CD8-positive, alpha-beta memory T cell (primary cell): ENCODE results near the gene SLC25A29. TPM values are rescaled to one million over a fixed set of nuclear protein-coding genes. Genes with fewer than 3 reads are reported as not detected.

Experiments used
- CTCF ChIA-PET: fragments of 350-600 bp; sonication (Branson Sonifier 250); formaldehyde crosslinking; loops from one replicate; lab custom pipeline; 2021; ENCODE audit warnings: antibody characterized with exemption; lab: Charles Lee
- POLR2A ChIA-PET: fragments of 350-600 bp; sonication (Branson Sonifier 250); formaldehyde crosslinking; loops from one replicate; lab custom pipeline; 2021; ENCODE audit warnings: antibody characterized with exemption; lab: Charles Lee
- DNase-seq, 5 donors: peaks; one replicate each; pipeline versions ENCODE4 v3.0.0 to v3.0.0-alpha.2; 2020 to 2022; ENCODE audit warnings: mixed read lengths in 1 of 5
- H3K27ac ChIP-seq: one replicate; pipeline ENCODE4 v1.7.0; 2013; ENCODE audit warnings: low read depth, mild to moderate bottlenecking, low read length, moderate library complexity
- H3K27me3 ChIP-seq: 2 replicates; pipeline ENCODE4 v1.7.0; 2013; ENCODE audit warnings: low read length, mild to moderate bottlenecking; ENCODE audit not compliant: insufficient read depth, poor library complexity, severe bottlenecking
- H3K36me3 ChIP-seq: 2 replicates; pipeline ENCODE4 v1.7.0; 2013; ENCODE audit warnings: mild to moderate bottlenecking, low read length, moderate library complexity; ENCODE audit not compliant: insufficient read depth
- H3K4me1 ChIP-seq: 2 replicates; pipeline ENCODE4 v1.7.0; 2013; ENCODE audit warnings: mild to moderate bottlenecking, low read length, moderate library complexity; ENCODE audit not compliant: insufficient read depth
- H3K4me3 ChIP-seq: 2 replicates; pipeline ENCODE4 v1.7.0; 2013; ENCODE audit warnings: mild to moderate bottlenecking, low read length
- H3K9me3 ChIP-seq: 2 replicates; pipeline ENCODE4 v1.7.0; 2013; ENCODE audit warnings: mild to moderate bottlenecking, low read length
- H3K27ac Mint-ChIP-seq, 8 donors: one replicate each; pipeline ENCODE4 v1.8.0; 2020 to 2021; ENCODE audit warnings: mixed read lengths in 8 of 8, mild to moderate bottlenecking in 6 of 8, inconsistent platforms in 3 of 8, moderate library complexity in 3 of 8
- H3K27me3 Mint-ChIP-seq, 2 donors: one replicate each; pipeline ENCODE4 v1.8.0; 2020 to 2021; ENCODE audit warnings: mixed read lengths in 2 of 2, mild to moderate bottlenecking in 1 of 2, moderate library complexity in 1 of 2
- H3K36me3 Mint-ChIP-seq, 3 donors: one replicate each; pipeline ENCODE4 v1.8.0; 2020 to 2021; ENCODE audit warnings: mixed read lengths in 3 of 3, inconsistent platforms in 1 of 3, mild to moderate bottlenecking in 1 of 3
- H3K4me1 Mint-ChIP-seq, 3 donors: one replicate each; pipeline ENCODE4 v1.8.0; 2020 to 2021; ENCODE audit warnings: mixed read lengths in 3 of 3, inconsistent platforms in 1 of 3, mild to moderate bottlenecking in 1 of 3
- H3K4me3 Mint-ChIP-seq, 7 donors: one replicate each; pipeline ENCODE4 v1.8.0; 2020 to 2021; ENCODE audit warnings: mixed read lengths in 7 of 7, mild to moderate bottlenecking in 6 of 7, moderate library complexity in 4 of 7, inconsistent platforms in 2 of 7
- H3K9me3 Mint-ChIP-seq, 5 donors: one replicate each; pipeline ENCODE4 v1.8.0; 2020 to 2022; ENCODE audit warnings: mixed read lengths in 5 of 5, mild to moderate bottlenecking in 3 of 5, moderate library complexity in 2 of 5, inconsistent platforms in 1 of 5
- polyA plus RNA-seq: library from polyadenylated mRNA; unstranded; fragments of 300-500 nt; fragmentation: Illumina TruSeq; gene quantifications from one replicate; pipeline ENCODE4 v1.2.3, GENCODE V29; 2021
- total RNA-seq, 2 experiments: library from RNA; stranded (reverse); gene quantifications; one replicate each; pipeline ENCODE4 v1.2.3, GENCODE V29; 2021

Gene SLC25A29
- total and polyA plus RNA-seq, 3 experiments from 2014 or later: 7.0 to 10.5 (median 10.4) TPM

DNA sequence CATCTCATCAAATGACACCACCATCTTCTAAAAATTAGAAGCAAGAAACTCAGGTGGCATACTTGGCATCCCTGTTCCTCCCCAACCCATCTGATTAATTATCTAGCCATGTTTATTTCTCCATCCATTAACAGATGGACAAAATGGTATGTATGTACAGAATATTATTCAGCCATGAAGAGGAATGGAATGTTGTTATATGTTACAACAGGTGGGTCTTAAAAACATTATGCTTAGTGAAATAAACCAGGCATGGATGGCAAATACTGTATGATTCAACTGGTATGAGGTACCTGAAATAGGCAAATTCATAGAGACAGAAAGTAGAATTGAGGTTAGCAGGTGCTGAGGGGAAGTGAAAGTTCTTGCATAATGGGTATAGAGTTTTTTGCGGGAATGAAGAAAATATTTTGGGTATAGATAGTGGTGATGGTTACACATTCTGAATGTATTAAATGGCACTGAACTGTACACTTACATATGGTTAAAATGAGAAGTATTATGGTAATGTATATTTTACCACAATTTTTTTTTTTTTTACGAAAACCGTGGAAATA, 49.8 kb downstream of the SLC25A29 start:
- ChIA-PET POLR2A (no interaction called here), CTCF (interaction anchor here (1.3 to 1.5 kb wide), 2 partner anchors 16 to 29 kb away, joined by 3 read pairs; no protein-coding TSS in a partner anchor)
- no peak overlapping the region for H3K4me3 ChIP-seq
- H3K27me3 ChIP-seq: no peaks in the 10 kb centered on the region
- Mint-ChIP-seq H3K9me3 (no peaks in the 10 kb centered on the region), H3K27ac (peak overlapping the region in 5 of 8 donors; percentile 0 to 61 (median 3)), H3K4me3 (peak overlapping the region in 4 of 7 donors; percentile 16 to 54 (median 20)), H3K27me3 (no peaks in the 10 kb centered on the region), H3K36me3 (peaks cover 0 to under 1% (median 0%) of the 10 kb centered on the region in 3 donors), H3K4me1 (peaks cover 67 to 92% (median 90%) of the 10 kb centered on the region in 3 donors)
- H3K36me3 ChIP-seq: no peaks in the 10 kb centered on the region
- peaks cover 78% of the 10 kb centered on the region for H3K4me1 ChIP-seq
- no peaks in the 10 kb centered on the region for H3K9me3 ChIP-seq
- H3K27ac ChIP-seq: no peak overlapping the region
- no peak for DNase-seq

DNA sequence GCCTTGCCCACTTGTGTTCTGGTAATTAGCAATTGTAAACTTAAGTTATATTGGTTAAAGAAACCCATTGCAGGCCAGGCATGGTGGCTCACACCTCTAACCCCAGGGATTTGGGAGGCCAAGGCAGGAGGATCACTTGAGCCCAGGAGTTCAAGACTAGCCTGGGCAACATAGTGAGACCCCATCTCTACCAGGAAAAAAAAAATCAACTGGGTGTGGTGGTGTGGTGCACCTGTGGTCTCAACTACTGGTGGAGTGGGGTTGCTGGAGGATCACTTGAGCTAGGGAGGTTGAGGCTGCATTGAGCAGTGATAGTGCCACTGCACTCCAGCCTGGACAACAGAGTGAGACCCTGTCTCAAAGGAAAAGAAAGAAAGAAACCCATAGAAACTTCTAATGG, 53.6 kb downstream of the SLC25A29 start:
- Mint-ChIP-seq H3K4me3 (peak overlapping the region in 2 of 7 donors; percentile 5 to 35), H3K27ac (peak overlapping the region in 2 of 8 donors; percentile 50 to 67), H3K9me3 (no peaks in the 10 kb centered on the region), H3K36me3 (peaks cover 0 to 6% (median 2%) of the 10 kb centered on the region in 3 donors), H3K27me3 (no peaks in the 10 kb centered on the region), H3K4me1 (peaks cover 60 to 87% (median 82%) of the 10 kb centered on the region in 3 donors)
- no peak overlapping the region for H3K27ac ChIP-seq
- H3K9me3 ChIP-seq: no peaks in the 10 kb centered on the region
- no peak for DNase-seq
- no peaks in the 10 kb centered on the region for H3K27me3 ChIP-seq
- peaks cover 72% of the 10 kb centered on the region for H3K4me1 ChIP-seq
- H3K4me3 ChIP-seq: no peak overlapping the region
- ChIA-PET CTCF (interaction anchor here (2.3 to 2.7 kb wide), 2 partner anchors 11 to 59 kb away, joined by 6 to 11 read pairs; no protein-coding TSS in a partner anchor), POLR2A (no interaction called here)
- peaks cover 3% of the 10 kb centered on the region for H3K36me3 ChIP-seq

GRCh38 chr14:100250732-100251465, 55.3 kb downstream of the SLC25A29 start:
- H3K27me3 ChIP-seq: no peaks in the 10 kb centered on the region
- peaks cover 0 to 9% (median 2%) of the 10 kb centered on the region in 3 donors for H3K36me3 Mint-ChIP-seq
- peaks cover 72% of the 10 kb centered on the region for H3K4me1 ChIP-seq
- CTCF ChIA-PET: no interaction called here
- H3K27me3 Mint-ChIP-seq: no peaks in the 10 kb centered on the region
- peak overlapping the region; percentile 9 to 82 (median 64) for H3K27ac Mint-ChIP-seq
- no peaks in the 10 kb centered on the region for H3K9me3 ChIP-seq
- DNase-seq: no peak
- H3K9me3 Mint-ChIP-seq: no peaks in the 10 kb centered on the region
- POLR2A ChIA-PET: no interaction called here
- H3K4me3 Mint-ChIP-seq: peak overlapping the region in 3 of 7 donors; percentile 11 to 23 (median 22)
- H3K36me3 ChIP-seq: peaks cover 3% of the 10 kb centered on the region
- no peak overlapping the region for H3K27ac ChIP-seq
- H3K4me1 Mint-ChIP-seq: peaks cover 60 to 87% (median 82%) of the 10 kb centered on the region in 3 donors
- no peak overlapping the region for H3K4me3 ChIP-seq

DNA sequence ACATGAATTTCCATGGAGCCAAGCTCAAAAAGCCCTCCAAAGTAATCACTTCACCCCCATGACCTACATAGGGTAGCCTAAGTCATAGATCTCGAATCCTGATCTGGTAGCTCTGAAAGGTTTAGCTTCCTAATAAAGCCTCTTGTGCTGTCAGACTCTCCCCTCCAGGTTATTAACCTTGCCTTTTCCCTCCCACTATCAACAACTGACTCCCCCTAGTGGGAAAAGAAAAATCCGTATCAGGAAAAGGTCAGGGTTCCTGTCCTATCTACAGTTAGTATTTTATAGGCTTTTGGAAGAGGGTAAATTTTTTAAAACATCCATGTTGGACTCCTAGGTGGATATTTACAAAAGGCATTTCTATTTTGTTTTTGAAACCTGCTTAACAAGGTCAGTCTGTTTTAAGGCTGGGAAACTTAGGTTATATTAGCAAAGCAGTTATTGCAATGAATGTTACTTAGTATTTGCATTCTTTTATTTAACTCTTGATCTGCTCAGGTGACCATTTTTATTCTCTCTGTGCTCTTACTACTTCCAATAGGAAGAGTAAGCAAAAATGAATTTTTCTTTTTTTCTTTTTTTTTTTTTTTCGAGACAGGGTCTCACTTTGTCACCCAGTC, 59.3 kb downstream of the SLC25A29 start:
- H3K4me1 Mint-ChIP-seq: peaks cover 66 to 89% (median 83%) of the 10 kb centered on the region in 3 donors
- peaks cover 0 to 23% (median 4%) of the 10 kb centered on the region in 3 donors for H3K36me3 Mint-ChIP-seq
- H3K4me3 ChIP-seq: no peak overlapping the region
- H3K27ac Mint-ChIP-seq: peak overlapping the region; percentile 31 to 90 (median 70)
- no peaks in the 10 kb centered on the region for H3K27me3 ChIP-seq
- ChIA-PET CTCF (interaction anchor here (0.7 to 3.3 kb wide), 10 partner anchors 10 to 264 kb away, joined by 3 to 19 read pairs (median 4); no protein-coding TSS in a partner anchor), POLR2A (interaction anchor here (0.7 kb wide), 2 partner anchors 34 to 35 kb away, joined by 5 read pairs; no protein-coding TSS in a partner anchor)
- H3K4me1 ChIP-seq: peaks cover 78% of the 10 kb centered on the region
- no peaks in the 10 kb centered on the region for H3K9me3 Mint-ChIP-seq
- no peak overlapping the region for H3K27ac ChIP-seq
- no peaks in the 10 kb centered on the region for H3K9me3 ChIP-seq
- H3K27me3 Mint-ChIP-seq: no peaks in the 10 kb centered on the region
- H3K36me3 ChIP-seq: peaks cover 3% of the 10 kb centered on the region
- peak overlapping the region in 5 of 7 donors; percentile 30 to 71 (median 35) for H3K4me3 Mint-ChIP-seq
- peak in 2 of 5 donors; percentile 24 to 46 for DNase-seq

DNA sequence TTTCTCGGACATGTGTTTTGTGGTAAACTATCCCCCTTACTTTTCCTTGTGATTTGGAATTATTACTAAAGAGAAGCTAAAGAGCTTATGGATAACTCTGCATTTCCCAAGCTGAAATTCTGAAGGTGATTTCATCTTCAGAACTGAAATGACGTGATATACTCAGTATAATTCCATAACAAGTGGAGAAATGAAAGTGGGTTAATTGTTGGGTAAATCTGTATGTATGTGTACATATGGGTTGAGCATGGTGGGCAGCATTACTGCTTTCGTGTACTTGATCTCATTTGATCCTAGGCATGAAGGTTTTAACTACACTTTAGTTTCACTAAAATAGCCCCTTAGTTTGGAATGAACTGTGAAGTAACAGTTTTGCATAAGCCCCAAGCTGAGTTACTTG, 63.2 kb downstream of the SLC25A29 start:
- Mint-ChIP-seq H3K4me1 (peaks cover 55 to 70% (median 70%) of the 10 kb centered on the region in 3 donors), H3K4me3 (peak overlapping the region; percentile 42 to 92 (median 67)), H3K27ac (peak overlapping the region in 7 of 8 donors; percentile 52 to 100 (median 72)), H3K27me3 (peaks cover 0 to 1% of the 10 kb centered on the region in 2 donors), H3K9me3 (no peaks in the 10 kb centered on the region), H3K36me3 (peaks cover 0 to 29% (median 2%) of the 10 kb centered on the region in 3 donors)
- no peak overlapping the region for H3K27ac ChIP-seq
- H3K4me3 ChIP-seq: no peak overlapping the region
- peaks cover 61% of the 10 kb centered on the region for H3K4me1 ChIP-seq
- DNase-seq: no peak
- no peaks in the 10 kb centered on the region for H3K27me3 ChIP-seq
- POLR2A ChIA-PET: interaction anchor here (0.6 kb wide), 1 partner anchor 30 kb away, joined by 5 read pairs; no protein-coding TSS in a partner anchor
- H3K9me3 ChIP-seq: no peaks in the 10 kb centered on the region
- no peaks in the 10 kb centered on the region for H3K36me3 ChIP-seq
- CTCF ChIA-PET: interaction anchor here (1.0 to 4.6 kb wide), 4 partner anchors 28 to 50 kb away, joined by 4 to 39 read pairs (median 14); no protein-coding TSS in a partner anchor

- no peaks in the 10 kb centered on the region for H3K36me3 ChIP-seq
- H3K27ac ChIP-seq: peak overlapping the region; percentile 62
- Mint-ChIP-seq H3K27ac (peak overlapping the region; percentile 92 to 100 (median 96)), H3K27me3 (peaks cover 0 to 1% of the 10 kb centered on the region in 2 donors), H3K4me3 (peak overlapping the region; percentile 88 to 100 (median 92)), H3K9me3 (no peaks in the 10 kb centered on the region), H3K4me1 (peaks cover 55 to 70% (median 70%) of the 10 kb centered on the region in 3 donors), H3K36me3 (peaks cover 0 to 32% (median 2%) of the 10 kb centered on the region in 3 donors)
- no peaks in the 10 kb centered on the region for H3K27me3 ChIP-seq
- DNase-seq: no peak
- H3K9me3 ChIP-seq: no peaks in the 10 kb centered on the region
- POLR2A ChIA-PET: interaction anchor here (0.6 to 1.9 kb wide), 9 partner anchors 17 to 176 kb away, joined by 3 to 7 read pairs (median 3); partner anchors contain the start of gene EVL
- H3K4me3 ChIP-seq: peak overlapping the region; percentile 61
- H3K4me1 ChIP-seq: peaks cover 63% of the 10 kb centered on the region
- CTCF ChIA-PET: interaction anchor here (0.9 to 4.6 kb wide), 13 partner anchors 13 to 171 kb away, joined by 3 to 39 read pairs (median 6); no protein-coding TSS in a partner anchor
These were observed 65.0 kb downstream of the SLC25A29 start for GRCh38 chr14:100241279-100241678.
